Prostate gland (tissue), 2 donors: Measurements from ENCODE around the gene FAAH. TPM values are rescaled to one million over a fixed set of nuclear protein-coding genes. Genes with fewer than 3 reads are reported as not detected.

Experiments used
- DNase-seq: peaks from one replicate; pipeline ENCODE4 v3.0.0-alpha.2; 2019; ENCODE audit warnings: low spot score
- H3K27ac ChIP-seq, 2 donors: fragments of 200-600 bp; sonication (generic); 2 replicates each; pipeline ENCODE4 v1.5.1; 2017 to 2019
- H3K27me3 ChIP-seq: fragments of 200-600 bp; sonication (generic); replicated peaks from 2 replicates; pipeline ENCODE4 v1.5.1; 2019; ENCODE audit not compliant: insufficient read depth
- H3K36me3 ChIP-seq, 2 donors: fragments of 200-600 bp; sonication (generic); 1 replicate in 1 of 2; 2 replicates in 1 of 2; pipeline versions ENCODE4 v1.5.1 to v1.8.1; 2017 to 2019
- H3K4me1 ChIP-seq: fragments of 200-600 bp; sonication (generic); replicated peaks from 2 replicates; pipeline ENCODE4 v1.5.1; 2019
- H3K4me3 ChIP-seq, 2 donors: fragments of 200-600 bp; sonication (generic); 2 replicates each; pipeline ENCODE4 v1.5.1; 2017 to 2019
- H3K9me3 ChIP-seq: fragments of 200-600 bp; sonication (generic); 2 replicates; pipeline ENCODE4 v1.5.1; 2017
- POLR2A ChIP-seq: fragments of 450-650 bp; IDR thresholded peaks from one replicate; pipeline ENCODE4 v1.6.1; 2016; ENCODE audit warnings: antibody characterized with exemption, mild to moderate bottlenecking
- POLR2AphosphoS5 ChIP-seq: sonication (generic); formaldehyde crosslinking; IDR thresholded peaks from one replicate; pipeline ENCODE4 v1.6.1; 2017; ENCODE audit warnings: antibody characterized with exemption
- WGBS: methylation state at CpG from one replicate; pipeline ENCODE4 v1.1.5; 2018; 5-methylcytosine and 5-hydroxymethylcytosine counted together
- intact Hi-C: fragments of 100-400 bp; cut with DNase I; formaldehyde crosslinking; loops from one replicate; pipeline ENCODE4 v1.14.2; 2022
- total RNA-seq, 2 donors: library from RNA; depleted of rRNA; stranded (reverse); fragments of >200 nt; gene quantifications; one replicate each; pipeline ENCODE4 v1.1.0, GENCODE V29; 2016
- TF ChIP-seq, protein P1 (sequence below), 4 experiments: fragments of 200-600 bp in 2 of 4; fragments of 450-650 bp in 2 of 4; sonication (generic) in 2 of 4; IDR thresholded peaks; 1 replicate in 3 of 4; 2 replicates in 1 of 4; pipeline ENCODE4 v1.5.1; 2016 to 2019; ENCODE audit warnings: antibody characterized with exemption in 4 of 4, mild to moderate bottlenecking in 2 of 4, moderate library complexity in 2 of 4

Gene FAAH
- total RNA-seq, 2 donors from 2014 or later: 122 to 264 TPM

GRCh38 chr1:46434358-46434757, 40.2 kb downstream of the FAAH start:
- DNase-seq: no peak
- intact Hi-C loops: no loop called here
- H3K27ac ChIP-seq: no peak overlapping the region
- H3K4me3 ChIP-seq: no peak overlapping the region
- H3K9me3 ChIP-seq: no peaks in the 10 kb centered on the region
- 100% methylated on average over 3 of the region's 3 CpGs for WGBS
- TF ChIP-seq POLR2AphosphoS5 (no peak), POLR2A (no peak)
- TF ChIP-seq, protein P1, sequence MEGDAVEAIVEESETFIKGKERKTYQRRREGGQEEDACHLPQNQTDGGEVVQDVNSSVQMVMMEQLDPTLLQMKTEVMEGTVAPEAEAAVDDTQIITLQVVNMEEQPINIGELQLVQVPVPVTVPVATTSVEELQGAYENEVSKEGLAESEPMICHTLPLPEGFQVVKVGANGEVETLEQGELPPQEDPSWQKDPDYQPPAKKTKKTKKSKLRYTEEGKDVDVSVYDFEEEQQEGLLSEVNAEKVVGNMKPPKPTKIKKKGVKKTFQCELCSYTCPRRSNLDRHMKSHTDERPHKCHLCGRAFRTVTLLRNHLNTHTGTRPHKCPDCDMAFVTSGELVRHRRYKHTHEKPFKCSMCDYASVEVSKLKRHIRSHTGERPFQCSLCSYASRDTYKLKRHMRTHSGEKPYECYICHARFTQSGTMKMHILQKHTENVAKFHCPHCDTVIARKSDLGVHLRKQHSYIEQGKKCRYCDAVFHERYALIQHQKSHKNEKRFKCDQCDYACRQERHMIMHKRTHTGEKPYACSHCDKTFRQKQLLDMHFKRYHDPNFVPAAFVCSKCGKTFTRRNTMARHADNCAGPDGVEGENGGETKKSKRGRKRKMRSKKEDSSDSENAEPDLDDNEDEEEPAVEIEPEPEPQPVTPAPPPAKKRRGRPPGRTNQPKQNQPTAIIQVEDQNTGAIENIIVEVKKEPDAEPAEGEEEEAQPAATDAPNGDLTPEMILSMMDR (IDR thresholded peaks at IDR 0.05): no peak
- H3K36me3 ChIP-seq: no peaks in the 10 kb centered on the region
- no peaks in the 10 kb centered on the region for H3K4me1 ChIP-seq
- H3K27me3 ChIP-seq: no peaks in the 10 kb centered on the region

DNA sequence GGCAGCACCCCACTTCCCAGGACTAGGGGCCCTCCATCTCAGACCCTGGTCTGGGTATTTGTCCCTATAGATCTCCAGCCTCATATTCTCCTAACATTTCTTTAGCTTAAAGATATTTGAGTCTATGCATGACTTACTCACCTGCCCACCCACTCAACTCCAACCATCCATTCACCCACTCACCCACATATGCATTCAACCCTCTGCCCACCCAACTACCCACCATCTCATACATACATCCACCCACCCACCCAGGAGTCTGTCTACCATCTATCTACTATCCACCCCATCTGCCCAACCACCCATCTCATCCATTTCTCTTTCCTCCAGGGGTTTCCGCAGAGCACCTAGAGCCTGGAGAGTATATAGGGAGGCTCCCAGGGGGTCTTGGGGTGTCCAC, 42.7 kb downstream of the FAAH start:
- no peaks in the 10 kb centered on the region for H3K36me3 ChIP-seq
- H3K9me3 ChIP-seq: no peaks in the 10 kb centered on the region
- TF ChIP-seq, protein P1 (IDR thresholded peaks at IDR 0.05): no peak
- TF ChIP-seq POLR2A: no peak
- TF ChIP-seq POLR2AphosphoS5: no peak
- DNase-seq: no peak
- no peak overlapping the region for H3K27ac ChIP-seq
- no peaks in the 10 kb centered on the region for H3K27me3 ChIP-seq
- WGBS: 100% methylated on average over 1 of the region's 1 CpG
- H3K4me3 ChIP-seq: no peak overlapping the region
- H3K4me1 ChIP-seq: no peaks in the 10 kb centered on the region
- intact Hi-C loops: no loop called here

DNA sequence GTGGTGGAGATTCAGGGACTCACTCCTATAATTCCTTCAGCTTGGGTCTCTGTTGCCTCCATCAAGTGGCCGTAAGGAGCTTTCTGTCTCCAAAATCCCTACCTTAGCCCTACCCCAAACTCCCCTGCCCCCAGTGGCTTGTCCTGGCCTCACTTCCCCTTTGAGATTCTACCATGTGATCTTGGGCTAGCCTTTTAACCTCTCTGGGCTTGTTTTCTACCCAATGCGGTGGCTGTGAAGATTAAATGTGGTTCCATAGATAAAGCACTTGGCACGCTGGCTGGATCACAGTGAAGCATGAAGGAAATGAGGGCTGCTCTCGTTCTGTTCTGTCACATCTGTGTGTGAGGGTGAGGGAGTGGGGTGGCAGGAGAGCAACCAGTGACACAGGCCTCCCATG, 43.6 kb downstream of the FAAH start:
- WGBS: 70% methylated on average over 4 of the region's 4 CpGs
- no peak for DNase-seq
- TF ChIP-seq, protein P1 (IDR thresholded peaks at IDR 0.05): no peak
- TF ChIP-seq POLR2A (no peak), POLR2AphosphoS5 (no peak)
- Histone ChIP-seq H3K9me3 (no peaks in the 10 kb centered on the region), H3K4me1 (no peaks in the 10 kb centered on the region), H3K36me3 (no peaks in the 10 kb centered on the region), H3K27me3 (no peaks in the 10 kb centered on the region), H3K27ac (no peak overlapping the region), H3K4me3 (no peak overlapping the region)
- intact Hi-C loops: no loop called here

GRCh38 chr1:46438346-46438745, 44.2 kb downstream of the FAAH start:
- no peaks in the 10 kb centered on the region for H3K27me3 ChIP-seq
- no peaks in the 10 kb centered on the region for H3K4me1 ChIP-seq
- no peak for TF ChIP-seq POLR2AphosphoS5
- TF ChIP-seq, protein P1 (IDR thresholded peaks at IDR 0.05): no peak
- no peak for TF ChIP-seq POLR2A
- 96% methylated on average over 6 of the region's 6 CpGs for WGBS
- DNase-seq: no peak
- H3K27ac ChIP-seq: no peak overlapping the region
- no peak overlapping the region for H3K4me3 ChIP-seq
- intact Hi-C loops: no loop called here
- H3K36me3 ChIP-seq: no peaks in the 10 kb centered on the region
- H3K9me3 ChIP-seq: no peaks in the 10 kb centered on the region

DNA sequence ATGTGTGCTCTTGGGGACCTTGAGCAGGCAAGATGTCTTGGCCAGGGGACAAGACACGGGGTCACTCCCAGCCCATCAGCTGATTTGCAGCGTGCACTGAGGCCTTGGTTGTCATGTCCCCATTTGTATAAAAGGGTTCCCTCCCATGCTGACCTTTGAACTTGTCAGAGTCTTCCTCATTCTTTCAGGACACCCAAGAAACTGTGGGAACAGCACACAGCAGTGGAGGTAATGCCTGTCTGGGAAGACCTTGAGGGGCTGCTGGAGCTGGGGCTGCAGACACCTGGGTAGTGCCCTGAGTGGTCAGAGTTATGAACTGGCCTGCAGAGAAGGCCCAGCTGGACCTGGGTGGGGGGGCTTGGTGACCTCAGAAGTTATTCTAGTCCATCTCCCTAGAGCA, 46.4 kb downstream of the FAAH start:
- TF ChIP-seq POLR2A (no peak), POLR2AphosphoS5 (no peak)
- TF ChIP-seq, protein P1 (IDR thresholded peaks at IDR 0.05): no peak

More for the DNA sequence above, 46.4 kb downstream of the FAAH start:
- no peak overlapping the region for H3K4me3 ChIP-seq
- no peak overlapping the region for H3K27ac ChIP-seq
- H3K36me3 ChIP-seq: no peaks in the 10 kb centered on the region
- WGBS: 100% methylated on average over 2 of the region's 2 CpGs
- H3K9me3 ChIP-seq: no peaks in the 10 kb centered on the region
- intact Hi-C loops: no loop called here
- no peaks in the 10 kb centered on the region for H3K27me3 ChIP-seq
- H3K4me1 ChIP-seq: no peaks in the 10 kb centered on the region
- DNase-seq: no peak
